BE2C (cell line): ENCODE results near the gene LMX1A.

Experiments
- DNase-seq: peaks from one replicate; pipeline ENCODE4 v3.0.0-alpha.2; 2020
- H3K27me3 ChIP-seq: fragments of 250-450 bp; sonication (Bioruptor Pico); 2 replicates; pipeline ENCODE4 v1.5.1; 2020; ENCODE audit warnings: mild to moderate bottlenecking
- H3K36me3 ChIP-seq: fragments of 250-450 bp; sonication (Bioruptor Pico); 2 replicates; pipeline ENCODE4 v1.5.1; 2020; ENCODE audit warnings: mild to moderate bottlenecking
- H3K4me1 ChIP-seq: fragments of 250-450 bp; sonication (Bioruptor Pico); 2 replicates; pipeline ENCODE4 v1.5.1; 2020
- H3K4me3 ChIP-seq: 2 replicates; pipeline ENCODE4 v1.5.1; 2011; ENCODE audit warnings: low read depth, low read length
- H3K9me3 ChIP-seq: fragments of 250-450 bp; sonication (Bioruptor Pico); 2 replicates; pipeline ENCODE4 v1.5.1; 2020
- TF ChIP-seq, protein P1 (sequence below): IDR thresholded peaks from 2 replicates; pipeline ENCODE4 v1.5.1; 2012; ENCODE audit warnings: mild to moderate bottlenecking, low read depth, low read length

The LMX1A gene

DNA sequence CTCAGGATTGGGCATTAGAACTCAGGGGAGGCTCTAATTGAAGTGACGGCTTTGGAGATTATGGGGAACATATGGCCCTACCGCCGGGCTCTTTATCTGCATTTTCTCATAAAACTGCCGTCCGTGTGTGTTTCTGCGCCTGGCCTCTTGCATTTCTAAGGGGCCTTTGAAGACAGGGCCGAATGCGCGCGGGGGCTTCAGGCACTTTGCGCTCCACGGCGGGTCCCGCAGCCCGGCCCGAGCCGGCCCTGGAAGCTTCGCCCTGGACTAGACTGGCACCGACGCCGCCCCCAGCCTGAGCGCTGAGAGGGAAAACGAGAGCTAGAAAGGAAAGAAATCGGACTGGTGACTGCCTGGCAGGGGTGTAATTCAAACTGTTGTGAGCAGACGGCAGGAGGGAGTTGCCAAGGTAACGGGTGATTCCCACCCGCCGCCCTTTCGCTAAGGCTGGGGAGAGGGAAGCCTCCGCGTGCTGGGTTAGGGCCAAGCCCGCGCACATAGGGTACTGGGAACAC is 120.7 kb downstream of the LMX1A start:
- H3K9me3 ChIP-seq = no peaks in the 10 kb centered on the region
- peaks cover 44% of the 10 kb centered on the region for H3K27me3 ChIP-seq
- TF ChIP-seq, protein P1, sequence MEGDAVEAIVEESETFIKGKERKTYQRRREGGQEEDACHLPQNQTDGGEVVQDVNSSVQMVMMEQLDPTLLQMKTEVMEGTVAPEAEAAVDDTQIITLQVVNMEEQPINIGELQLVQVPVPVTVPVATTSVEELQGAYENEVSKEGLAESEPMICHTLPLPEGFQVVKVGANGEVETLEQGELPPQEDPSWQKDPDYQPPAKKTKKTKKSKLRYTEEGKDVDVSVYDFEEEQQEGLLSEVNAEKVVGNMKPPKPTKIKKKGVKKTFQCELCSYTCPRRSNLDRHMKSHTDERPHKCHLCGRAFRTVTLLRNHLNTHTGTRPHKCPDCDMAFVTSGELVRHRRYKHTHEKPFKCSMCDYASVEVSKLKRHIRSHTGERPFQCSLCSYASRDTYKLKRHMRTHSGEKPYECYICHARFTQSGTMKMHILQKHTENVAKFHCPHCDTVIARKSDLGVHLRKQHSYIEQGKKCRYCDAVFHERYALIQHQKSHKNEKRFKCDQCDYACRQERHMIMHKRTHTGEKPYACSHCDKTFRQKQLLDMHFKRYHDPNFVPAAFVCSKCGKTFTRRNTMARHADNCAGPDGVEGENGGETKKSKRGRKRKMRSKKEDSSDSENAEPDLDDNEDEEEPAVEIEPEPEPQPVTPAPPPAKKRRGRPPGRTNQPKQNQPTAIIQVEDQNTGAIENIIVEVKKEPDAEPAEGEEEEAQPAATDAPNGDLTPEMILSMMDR = no peak
- H3K4me3 ChIP-seq = peak overlapping the region; percentile 19; the same call in 1 of the 2 replicates
- DNase-seq = no peak
- H3K36me3 ChIP-seq = no peaks in the 10 kb centered on the region
- no peaks in the 10 kb centered on the region for H3K4me1 ChIP-seq

DNA sequence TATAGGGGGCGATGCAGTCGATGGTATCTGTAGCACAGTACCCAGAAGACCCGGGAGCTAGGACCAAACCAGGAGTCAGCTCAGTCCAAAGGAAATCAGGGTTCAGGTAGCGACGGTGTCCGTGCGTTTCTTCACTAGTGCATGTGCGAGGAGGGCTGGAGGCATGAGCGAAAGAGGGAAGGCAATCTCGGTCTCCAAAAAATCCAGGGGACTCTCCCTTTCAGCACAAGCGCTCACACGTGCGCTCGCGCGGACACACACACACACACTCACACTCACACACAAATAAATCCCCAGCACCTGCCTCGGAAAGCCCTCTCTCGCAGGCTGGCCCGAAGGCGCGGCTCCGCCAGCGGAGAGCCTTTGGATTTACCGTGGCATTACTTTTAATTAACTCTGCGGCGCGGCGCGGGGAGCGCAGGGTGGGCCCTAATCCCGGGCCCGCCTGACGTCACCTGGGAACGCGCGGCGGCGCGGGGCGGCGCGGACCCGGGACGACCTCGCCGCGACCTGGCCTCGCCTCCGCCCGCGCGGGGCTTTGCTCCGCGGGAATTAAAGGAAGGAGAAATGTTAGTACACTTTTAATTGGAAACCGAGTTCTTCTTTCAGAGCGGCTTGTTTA is 121.2 kb downstream of the LMX1A start:
- peaks cover 44% of the 10 kb centered on the region for H3K27me3 ChIP-seq
- TF ChIP-seq, protein P1 = no peak

DNA sequence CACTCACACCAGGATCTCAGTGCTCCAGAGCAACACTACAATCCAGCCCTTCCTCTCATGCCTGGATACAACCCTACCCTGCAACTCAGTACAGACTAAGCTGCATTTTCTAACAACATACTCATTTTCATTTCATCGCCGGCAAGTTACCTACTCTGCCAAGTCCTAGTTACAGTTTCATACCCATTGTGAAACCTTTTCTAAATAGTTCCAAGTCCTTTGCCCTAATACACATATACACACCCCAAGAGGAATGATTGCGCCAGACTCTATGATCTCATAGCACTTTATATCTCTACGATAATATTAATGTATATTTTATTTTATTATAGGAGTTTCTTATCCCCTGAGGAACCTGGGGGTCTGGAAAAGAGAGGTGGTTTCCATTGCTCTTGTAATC is 122.4 kb downstream of the LMX1A start:
- no peaks in the 10 kb centered on the region for H3K4me1 ChIP-seq
- H3K27me3 ChIP-seq = peaks cover 44% of the 10 kb centered on the region
- no peaks in the 10 kb centered on the region for H3K9me3 ChIP-seq
- no peak for DNase-seq
- TF ChIP-seq, protein P1 = no peak
- H3K4me3 ChIP-seq = no peak overlapping the region
- no peaks in the 10 kb centered on the region for H3K36me3 ChIP-seq

More for the DNA sequence above, 121.2 kb downstream of the LMX1A start:
- DNase-seq = no peak
- Histone ChIP-seq H3K4me3 (peak overlapping the region; percentile 19; the same call in 1 of the 2 replicates), H3K36me3 (no peaks in the 10 kb centered on the region), H3K9me3 (no peaks in the 10 kb centered on the region), H3K4me1 (no peaks in the 10 kb centered on the region)

- peaks cover 6% of the 10 kb centered on the region for H3K27me3 ChIP-seq
- TF ChIP-seq, protein P1 = no peak
- no peak for DNase-seq
Measured at GRCh38 chr1:165228676-165229075, 127.8 kb downstream of the LMX1A start.

DNA sequence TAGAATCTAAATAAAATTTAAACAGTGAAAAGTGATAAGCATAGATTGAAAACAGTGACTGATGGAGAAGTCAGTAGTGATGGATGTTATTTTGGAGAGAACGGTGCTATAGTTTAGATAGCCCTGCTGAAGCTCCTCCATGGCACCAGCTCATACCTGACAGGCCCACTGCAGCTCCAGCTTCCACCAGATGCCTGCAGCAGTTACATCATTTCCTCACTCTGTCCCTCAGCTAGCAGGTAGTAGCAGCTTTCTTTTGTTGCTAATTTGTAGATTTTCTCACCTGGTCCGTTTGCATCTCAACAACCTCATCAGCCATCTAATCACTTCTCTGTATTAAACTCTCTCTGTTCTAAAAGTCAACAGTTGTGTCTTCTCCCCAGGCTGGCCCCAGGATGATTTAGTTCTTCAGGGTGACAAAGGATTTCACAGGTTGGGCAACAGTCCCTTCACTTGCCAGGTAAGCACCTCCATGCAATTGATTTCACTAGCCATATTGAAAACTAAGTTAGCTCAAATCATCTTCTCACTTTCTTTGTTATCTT is 128.3 kb downstream of the LMX1A start:
- Histone ChIP-seq H3K9me3 (no peaks in the 10 kb centered on the region), H3K27me3 (peaks cover 5% of the 10 kb centered on the region), H3K36me3 (no peaks in the 10 kb centered on the region), H3K4me1 (no peaks in the 10 kb centered on the region), H3K4me3 (no peak overlapping the region)
- no peak for DNase-seq
- TF ChIP-seq, protein P1 = no peak

More at GRCh38 chr1:165228676-165229075, 127.8 kb downstream of the LMX1A start:
- H3K4me3 ChIP-seq = no peak overlapping the region
- no peaks in the 10 kb centered on the region for H3K9me3 ChIP-seq
- no peaks in the 10 kb centered on the region for H3K36me3 ChIP-seq
- H3K4me1 ChIP-seq = no peaks in the 10 kb centered on the region

GRCh38 chr1:165226326-165226725 is 130.2 kb downstream of the LMX1A start:
- TF ChIP-seq, protein P1 = no peak
- no peak for DNase-seq
- H3K4me1 ChIP-seq = no peaks in the 10 kb centered on the region
- H3K4me3 ChIP-seq = no peak overlapping the region
- no peaks in the 10 kb centered on the region for H3K27me3 ChIP-seq
- no peaks in the 10 kb centered on the region for H3K9me3 ChIP-seq
- no peaks in the 10 kb centered on the region for H3K36me3 ChIP-seq
